Astrocyte of the cerebellum (primary cell): ENCODE measurements around the gene HTATIP2.

Source experiments
- DNase-seq: peaks from one replicate; pipeline ENCODE4 v3.0.0-alpha.2; 2011; ENCODE audit warnings: low read depth
- H3K4me3 ChIP-seq: 2 replicates; pipeline ENCODE4 v1.5.1; 2011; ENCODE audit warnings: mild to moderate bottlenecking, low read depth, low read length, moderate library complexity
- CTCF ChIP-seq: IDR thresholded peaks from 2 replicates; pipeline ENCODE4 v1.5.1; 2012; ENCODE audit warnings: low read length, low read depth, moderate library complexity, mild to moderate bottlenecking; ENCODE audit errors: missing control alignments
- in situ Hi-C: cut with HindIII; loops from 2 replicates; pipeline ENCODE4 v1.10.0; 2017; ENCODE audit warnings: low sequenced_read_pairs

HTATIP2 gene

GRCh38 chr11:20387261-20388095 lies 24.0 kb downstream of the HTATIP2 start, which contains the start of gene PRMT3:
TSS of gene PRMT3 (plus strand) at chr11:20387716. CDS start at chr11:20387747, 31 bp downstream.
- peak; percentile 81 for DNase-seq
- in situ Hi-C loops: no loop called here
- no peak for TF ChIP-seq CTCF
- peak within 1 kb of the TSS; percentile 83 for H3K4me3 ChIP-seq

- TF ChIP-seq CTCF: no peak
- DNase-seq: no peak
- in situ Hi-C loops: no loop called here
- peak overlapping the region; percentile 83 for H3K4me3 ChIP-seq
Measured at GRCh38 chr11:20388096-20389055, 24.9 kb downstream of the HTATIP2 start.

- TF ChIP-seq CTCF: peak; percentile 72
- DNase-seq: peak; percentile 32
- no peak overlapping the region for H3K4me3 ChIP-seq
- in situ Hi-C loops: no loop called here
Measured at GRCh38 chr11:20397281-20397680, 33.8 kb downstream of the HTATIP2 start.

GRCh38 chr11:20399498-20399897 lies 36.0 kb downstream of the HTATIP2 start:
- no peak for DNase-seq
- no peak overlapping the region for H3K4me3 ChIP-seq
- in situ Hi-C loops: no loop called here
- TF ChIP-seq CTCF: no peak

- no peak for TF ChIP-seq CTCF
- no peak overlapping the region for H3K4me3 ChIP-seq
- in situ Hi-C loops: no loop called here
- no peak for DNase-seq
Measured at GRCh38 chr11:20403059-20403458, 39.5 kb downstream of the HTATIP2 start.

GRCh38 chr11:20406484-20406883 lies 43.0 kb downstream of the HTATIP2 start:
- H3K4me3 ChIP-seq: no peak overlapping the region
- no peak for TF ChIP-seq CTCF
- DNase-seq: no peak
- in situ Hi-C loops: no loop called here
